NCI-H1436 (cell line): ENCODE measurements around the gene PHYKPL.

Source experiments
- DNase-seq: peaks from one replicate; lab custom pipeline; 2025; lab: John Stamatoyannopoulos, UW

Gene PHYKPL

DNA sequence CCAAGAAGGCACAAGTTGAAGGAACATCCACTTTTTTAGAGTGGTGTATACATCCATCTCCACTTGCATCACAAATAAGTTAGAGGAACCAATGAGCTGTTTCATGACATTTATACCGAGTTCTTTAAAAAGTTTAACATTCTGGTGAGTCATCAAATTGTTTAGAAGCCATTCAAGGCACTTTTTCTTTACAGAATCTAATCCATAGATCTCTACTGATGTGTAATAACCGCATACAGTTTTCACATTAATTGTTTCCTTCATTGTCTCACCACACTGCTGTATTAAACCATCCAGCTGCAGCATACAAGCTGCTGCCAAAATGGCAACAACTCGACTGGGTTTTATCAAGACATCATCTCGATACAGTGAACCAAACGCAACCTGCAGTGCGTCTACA is 46.2 kb downstream of the PHYKPL start:
- no peak for DNase-seq

- no peak for DNase-seq
Measured at GRCh38 chr5:178182158-178182876, 50.3 kb downstream of the PHYKPL start.

DNA sequence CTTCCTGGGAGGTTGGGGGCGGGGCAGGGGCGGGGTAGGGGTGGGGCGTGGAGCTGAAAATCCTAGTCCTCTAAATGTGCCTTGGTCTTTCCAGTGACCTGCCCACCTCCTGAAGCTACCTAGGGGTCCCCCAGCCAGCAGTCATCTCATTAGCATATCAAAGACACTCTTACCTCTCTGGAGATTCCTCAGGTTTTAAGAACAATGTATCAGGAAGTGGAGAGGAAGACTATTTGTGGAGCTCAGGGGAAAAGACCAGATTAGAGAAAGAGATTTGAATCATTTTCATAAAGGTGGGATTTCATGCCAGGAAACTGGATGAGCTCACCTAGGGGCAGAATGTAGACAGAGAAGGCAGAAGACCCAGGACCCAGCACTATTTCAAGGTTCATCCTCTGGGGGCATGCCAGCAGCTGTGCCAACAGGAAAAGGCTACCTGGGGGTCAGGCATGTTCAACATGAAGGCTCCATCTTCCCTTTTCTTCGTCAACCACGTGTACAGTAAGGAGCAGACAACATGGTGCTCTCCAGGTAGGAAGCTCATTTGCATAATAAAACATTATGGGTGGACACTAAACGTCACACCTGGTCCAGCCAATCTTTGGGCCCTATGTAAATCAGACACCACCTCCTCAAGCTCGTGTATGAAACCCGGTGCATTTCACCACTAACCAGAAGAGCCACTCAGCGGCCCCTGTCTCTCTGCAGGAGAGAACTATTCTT is 52.3 kb downstream of the PHYKPL start:
- no peak for DNase-seq

DNA sequence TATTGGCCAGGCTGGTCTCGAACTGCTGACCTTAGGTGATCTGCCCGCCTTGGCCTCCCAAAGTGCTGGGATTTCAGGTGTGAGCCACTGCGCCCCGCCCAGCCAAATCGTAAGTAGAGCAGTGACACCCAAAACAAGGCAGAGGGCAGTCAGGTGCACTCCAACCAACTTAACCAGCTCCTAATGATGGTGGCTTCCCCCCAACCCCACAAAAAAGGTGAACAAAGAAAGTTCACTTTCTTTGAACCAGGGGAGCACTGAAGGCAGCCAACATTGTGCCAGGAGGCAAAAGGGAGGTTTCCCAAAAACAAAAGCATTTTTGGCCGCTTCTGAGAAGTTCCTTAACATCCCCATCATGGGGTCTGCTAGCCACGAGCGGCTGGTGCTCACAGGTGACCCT is 55.0 kb downstream of the PHYKPL start:
- no peak for DNase-seq

DNA sequence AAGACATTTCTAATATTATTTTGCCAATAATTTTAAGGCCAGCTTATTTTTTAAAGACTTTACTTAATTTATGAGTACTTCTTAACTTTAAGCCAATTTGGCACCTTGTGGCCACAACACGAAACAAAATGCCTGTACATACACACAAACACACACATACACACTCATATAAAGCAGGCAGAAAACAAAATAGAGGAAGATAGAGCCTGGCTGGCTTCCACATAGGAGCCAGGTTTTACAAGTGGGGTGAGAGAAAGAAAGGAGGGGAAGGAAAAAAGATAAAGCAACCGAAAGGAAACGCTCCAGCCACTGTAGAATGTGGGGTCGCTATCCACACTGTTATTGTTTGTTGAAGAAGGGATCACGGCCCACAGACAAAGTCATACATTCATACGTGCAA is 55.8 kb downstream of the PHYKPL start:
- no peak for DNase-seq

DNA sequence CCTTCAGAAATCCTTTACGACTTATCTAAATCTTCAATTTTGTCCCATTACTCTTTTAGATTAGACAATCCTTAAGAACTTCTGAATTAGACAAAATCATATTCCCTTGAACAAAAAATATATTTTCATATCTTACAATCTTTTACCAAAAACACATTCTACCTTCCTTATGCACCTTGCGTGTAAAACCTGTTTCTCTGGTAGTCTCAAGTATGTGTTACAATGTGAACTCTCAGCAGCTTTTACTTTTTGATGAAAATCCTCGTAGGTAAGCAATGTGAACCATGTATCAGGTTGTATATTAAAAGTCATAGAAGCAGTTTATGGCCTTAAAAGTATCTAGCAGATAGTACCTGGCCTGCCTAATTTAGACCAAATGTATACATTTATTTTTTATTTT is 58.1 kb downstream of the PHYKPL start:
- DNase-seq = no peak

- no peak for DNase-seq
Measured at GRCh38 chr5:178170455-178170854, 62.1 kb downstream of the PHYKPL start.

DNA sequence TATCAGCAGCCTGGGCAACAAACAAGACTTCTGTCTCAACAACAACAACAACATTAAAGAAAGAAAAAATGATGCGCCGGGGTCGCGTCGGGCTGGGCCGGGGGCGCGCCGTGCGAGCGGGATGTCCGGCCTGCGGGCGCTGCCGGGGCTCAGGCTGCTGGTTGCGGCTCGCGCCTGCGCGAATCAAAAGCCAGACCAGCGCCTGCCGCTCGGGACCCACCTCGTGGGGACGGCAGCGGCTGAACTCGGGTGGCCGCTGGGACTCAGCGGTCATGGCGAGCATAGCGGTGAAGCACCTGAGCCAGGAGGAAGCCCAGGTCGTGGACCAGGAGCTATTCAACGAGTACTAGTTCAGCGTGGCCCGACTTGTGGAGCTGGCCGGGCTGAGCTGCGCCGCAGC is 67.0 kb downstream of the PHYKPL start:
- DNase-seq = no peak

DNA sequence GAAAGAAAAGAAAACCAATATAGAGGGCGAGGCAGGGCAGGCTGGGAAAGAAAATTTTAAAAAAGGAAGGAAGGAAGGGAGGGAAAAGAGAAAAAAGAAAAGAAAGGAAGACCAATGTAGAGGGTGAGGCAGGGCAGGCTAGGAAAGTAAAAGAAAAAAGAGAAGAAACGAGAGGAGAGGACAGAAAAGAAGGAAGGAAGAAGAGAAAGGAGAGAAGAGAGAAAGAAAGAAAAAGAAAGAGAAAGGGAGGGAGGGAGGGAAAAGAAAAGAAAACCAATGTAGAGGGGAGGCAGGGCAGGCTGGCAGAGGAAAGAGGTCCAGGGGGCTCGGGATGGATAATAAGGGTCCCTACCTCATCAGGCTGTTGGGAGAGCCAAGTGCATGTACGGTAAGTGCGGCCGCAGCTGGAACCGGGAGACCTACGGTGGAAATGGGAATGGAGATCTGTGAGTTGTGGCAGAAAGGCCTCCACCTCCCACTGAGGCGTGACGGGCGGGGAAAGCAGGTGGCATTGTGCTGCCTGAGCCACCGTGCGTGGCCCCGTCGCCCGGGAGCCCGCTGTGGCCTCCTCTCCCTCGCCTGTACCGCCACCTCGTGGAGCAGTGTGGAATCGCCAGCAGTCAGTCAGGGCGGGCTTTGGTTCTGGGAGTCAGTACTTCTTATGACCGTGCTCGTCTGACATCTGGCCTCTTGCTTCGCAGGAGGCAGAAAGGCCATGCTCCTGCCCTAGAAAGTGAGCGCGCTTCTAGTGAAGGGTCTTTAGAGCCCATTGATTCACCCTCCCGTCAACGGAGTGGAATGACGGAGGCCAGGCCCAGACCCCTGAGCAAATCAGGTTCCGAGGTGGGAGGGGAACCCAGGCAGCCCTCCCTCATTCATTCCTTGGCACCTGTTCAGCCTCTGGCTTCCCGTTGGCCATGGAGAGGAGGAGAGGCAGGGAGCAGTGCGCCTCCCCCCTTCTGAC is 68.5 kb downstream of the PHYKPL start:
- DNase-seq = peak; percentile 71

GRCh38 chr5:178162481-178162880 is 70.1 kb downstream of the PHYKPL start:
- DNase-seq = no peak

DNA sequence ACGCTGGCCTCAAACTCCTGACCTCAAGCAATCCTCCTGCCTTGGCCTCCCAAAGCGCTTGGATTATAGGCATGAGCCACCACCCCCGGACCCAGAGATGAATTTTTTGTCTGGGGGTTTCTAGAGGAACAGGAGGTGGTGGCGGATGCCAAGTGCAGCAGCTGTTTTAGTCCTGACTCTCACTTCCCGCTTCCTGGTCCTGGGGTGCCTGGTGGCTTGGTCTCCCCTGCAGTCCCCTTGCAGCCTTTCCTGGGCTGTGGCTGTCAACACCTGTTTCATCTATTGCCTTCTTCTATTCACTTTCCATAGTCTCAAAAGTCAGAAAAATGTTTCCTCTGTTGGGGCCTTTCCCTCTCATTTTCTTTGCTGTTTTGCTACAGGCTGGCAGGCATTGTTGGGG is 72.4 kb downstream of the PHYKPL start:
- no peak for DNase-seq
